Activated T-cell treated with anti-CD3 and anti-CD28 coated beads, Interleukin-2, amount 50 U/mL, for 72 hours (primary cell): Measurements from ENCODE around the gene TGIF1. TPM values are rescaled to one million over a fixed set of nuclear protein-coding genes. Genes with fewer than 3 reads are reported as not detected.

Experiments
- ATAC-seq, 2 donors: fragments of 150-1000 bp; cut with Tn5 transposase; replicated peaks in 1 of 2; 2 replicates each; pipeline ENCODE4 v1.10.0; 2021; ENCODE audit warnings: moderate library complexity in 2 of 2, mild to moderate bottlenecking in 1 of 2
- DNase-seq, 2 donors: peaks; one replicate each; pipeline ENCODE4 v3.0.0; 2021 to 2022; ENCODE audit warnings: mixed read lengths in 1 of 2
- H3K27ac Mint-ChIP-seq: one replicate; pipeline ENCODE4 v1.8.0; 2022; ENCODE audit warnings: mild to moderate bottlenecking, moderate library complexity, mixed read lengths
- H3K27me3 Mint-ChIP-seq: one replicate; pipeline ENCODE4 v1.8.0; 2022; ENCODE audit warnings: low read depth, mixed read lengths
- H3K36me3 Mint-ChIP-seq, 2 donors: one replicate each; pipeline ENCODE4 v1.8.0; 2022; ENCODE audit warnings: mixed read lengths in 2 of 2, mild to moderate bottlenecking in 1 of 2; ENCODE audit not compliant: insufficient read depth in 2 of 2
- H3K4me1 Mint-ChIP-seq: one replicate; pipeline ENCODE4 v1.8.0; 2022; ENCODE audit warnings: low read depth, mixed read lengths
- H3K4me3 Mint-ChIP-seq, 2 donors: one replicate each; pipeline ENCODE4 v1.8.0; 2022; ENCODE audit warnings: mild to moderate bottlenecking in 2 of 2, mixed read lengths in 2 of 2, moderate library complexity in 2 of 2
- H3K9me3 Mint-ChIP-seq, 2 donors: one replicate each; pipeline ENCODE4 v1.8.0; 2022; ENCODE audit warnings: mixed read lengths in 2 of 2
- total RNA-seq, 2 donors: library from RNA; stranded (reverse); gene quantifications; one replicate each; pipeline ENCODE4 v1.2.3, GENCODE V29; 2022

TGIF1 gene
- total RNA-seq, 2 donors from 2014 or later = 60.0 to 70.0 TPM

GRCh38 chr18:3502650-3503049 lies 52.7 kb downstream of the TGIF1 start:
- no peak for DNase-seq
- H3K27ac Mint-ChIP-seq = no peak overlapping the region
- ATAC-seq = no peak
- H3K4me1 Mint-ChIP-seq = peaks cover 15% of the 10 kb centered on the region
- no peak overlapping the region for H3K4me3 Mint-ChIP-seq
- peaks cover 2 to 3% of the 10 kb centered on the region in 2 donors for H3K36me3 Mint-ChIP-seq
- peaks cover 32% of the 10 kb centered on the region for H3K27me3 Mint-ChIP-seq
- H3K9me3 Mint-ChIP-seq = no peaks in the 10 kb centered on the region

DNA sequence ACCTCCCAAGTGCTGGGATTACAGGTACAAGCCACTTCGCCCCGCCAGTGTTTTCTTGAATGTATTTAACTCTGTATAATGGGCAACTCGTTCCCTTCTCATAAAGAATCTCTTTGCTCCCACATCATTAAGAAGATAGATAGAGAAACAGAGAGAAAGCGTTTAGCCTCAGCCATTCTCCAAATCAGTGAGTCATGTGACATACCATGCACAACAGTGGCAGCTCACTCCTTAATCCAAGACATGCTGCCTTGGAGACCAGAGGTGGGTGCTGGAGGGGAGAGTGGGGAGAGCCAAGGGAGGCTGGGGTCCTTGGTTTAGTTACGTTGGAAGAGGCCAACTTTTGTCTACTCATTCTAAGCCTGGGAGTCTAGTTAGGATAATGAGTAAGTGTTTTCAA lies 54.7 kb downstream of the TGIF1 start:
- H3K36me3 Mint-ChIP-seq = no peaks in the 10 kb centered on the region
- no peak overlapping the region for H3K27ac Mint-ChIP-seq

GRCh38 chr18:3508576-3509549 lies 58.9 kb downstream of the TGIF1 start:
- Mint-ChIP-seq H3K4me1 (peaks cover 22% of the 10 kb centered on the region), H3K4me3 (no peak overlapping the region), H3K9me3 (no peaks in the 10 kb centered on the region), H3K27me3 (peaks cover 8% of the 10 kb centered on the region), H3K27ac (no peak overlapping the region), H3K36me3 (no peaks in the 10 kb centered on the region)
- no peak for DNase-seq
- ATAC-seq = no peak

More for the DNA sequence above, 54.7 kb downstream of the TGIF1 start:
- H3K4me1 Mint-ChIP-seq = peaks cover 5% of the 10 kb centered on the region
- no peaks in the 10 kb centered on the region for H3K9me3 Mint-ChIP-seq
- no peak for ATAC-seq
- no peak for DNase-seq
- H3K4me3 Mint-ChIP-seq = no peak overlapping the region
- peaks cover 13% of the 10 kb centered on the region for H3K27me3 Mint-ChIP-seq

Other genes starting within 250 kb of the TGIF1 start
- 1 to 10 TPM in 1 of 2 donors, under 1 TPM in 1; 0.39 to 1.1 TPM for gene MYOM1, start 230.2 kb upstream of the TGIF1 start, total RNA-seq
- 100 to 1,000 TPM; 425 to 483 TPM for gene MYL12A, start 202.4 kb upstream of the TGIF1 start, total RNA-seq
- gene MYL12B, start 188.0 kb upstream of the TGIF1 start, total RNA-seq = 100 to 1,000 TPM; 235 to 276 TPM